ENCODE results near the gene FRMD1.

Gene FRMD1

GRCh38 chr6:168119539-168119938 is 40.5 kb upstream of the FRMD1 start:
- no peak for DNase-seq (ENCODE audit: low read depth)
- no peak overlapping the region for H3K4me3 ChIP-seq (ENCODE audit: low read length)
- no peak for TF ChIP-seq CTCF (IDR thresholded peaks at IDR 0.05; ENCODE audit: insufficient read depth, low read depth, low read length, missing control alignments)

- no peak for DNase-seq (ENCODE audit: low read depth)
- TF ChIP-seq CTCF (IDR thresholded peaks at IDR 0.05; ENCODE audit: insufficient read depth, low read depth, low read length, missing control alignments), result no peak
- H3K4me3 ChIP-seq (ENCODE audit: low read length), result no peak overlapping the region
Observed at GRCh38 chr6:168118935-168119334, 39.9 kb upstream of the FRMD1 start.

DNA sequence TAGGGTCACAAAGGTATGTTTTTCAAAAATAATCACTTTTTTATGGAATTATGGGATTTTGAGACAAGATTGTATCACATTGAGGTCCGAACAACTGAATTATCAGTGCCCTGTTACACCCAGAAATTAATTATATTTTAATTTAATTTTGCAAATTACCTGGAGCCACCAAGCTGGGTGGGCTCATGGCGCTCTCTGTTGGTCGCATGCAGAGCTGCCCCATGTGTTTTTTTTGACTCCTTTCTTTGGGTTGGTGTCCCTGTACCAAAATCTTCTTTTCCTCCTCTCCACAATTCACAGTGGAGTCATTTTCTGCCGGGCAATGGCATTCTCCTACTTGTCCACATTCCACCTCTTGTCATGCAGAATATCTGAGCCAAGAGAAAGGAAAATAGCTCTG is 38.9 kb upstream of the FRMD1 start:
- DNase-seq (ENCODE audit: low read depth), result no peak
- H3K4me3 ChIP-seq (ENCODE audit: low read length), result no peak overlapping the region
- peak; percentile 27 for TF ChIP-seq CTCF (IDR thresholded peaks at IDR 0.05; ENCODE audit: insufficient read depth, low read depth, low read length, missing control alignments)

GRCh38 chr6:168116975-168117899 is 38.2 kb upstream of the FRMD1 start:
- no peak for TF ChIP-seq CTCF (IDR thresholded peaks at IDR 0.05; ENCODE audit: insufficient read depth, low read depth, low read length, missing control alignments)
- DNase-seq (ENCODE audit: low read depth), result no peak
- no peak overlapping the region for H3K4me3 ChIP-seq (ENCODE audit: low read length)

DNA sequence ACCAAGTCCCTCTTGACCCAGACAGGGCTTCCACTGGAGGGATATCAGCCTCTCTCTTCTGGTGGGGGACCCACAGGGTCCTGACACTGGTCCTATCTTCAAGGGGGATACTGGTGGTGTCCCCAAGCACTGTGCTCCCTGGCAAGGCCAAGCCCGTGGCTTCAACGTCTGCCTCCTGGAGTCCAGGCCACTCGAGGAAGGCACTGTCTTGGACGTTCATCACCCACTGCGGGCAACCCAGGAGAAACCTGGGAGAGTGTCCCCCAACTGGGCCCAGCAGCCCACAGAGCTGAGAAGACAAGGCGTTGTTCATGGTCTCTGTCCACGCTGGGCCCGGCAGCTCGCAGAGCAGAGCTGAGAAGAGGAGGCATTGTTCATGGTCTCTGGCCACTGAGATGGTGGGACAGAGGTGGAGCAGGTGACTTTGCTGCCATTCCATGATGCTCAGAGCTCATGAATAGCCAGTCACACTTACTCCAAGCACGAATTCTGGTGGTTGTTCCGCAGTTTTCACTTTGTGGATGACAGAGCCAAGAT is 37.5 kb upstream of the FRMD1 start:
- no peak for DNase-seq (ENCODE audit: low read depth)
- TF ChIP-seq CTCF (IDR thresholded peaks at IDR 0.05; ENCODE audit: insufficient read depth, low read depth, low read length, missing control alignments), result no peak
- no peak overlapping the region for H3K4me3 ChIP-seq (ENCODE audit: low read length)

DNA sequence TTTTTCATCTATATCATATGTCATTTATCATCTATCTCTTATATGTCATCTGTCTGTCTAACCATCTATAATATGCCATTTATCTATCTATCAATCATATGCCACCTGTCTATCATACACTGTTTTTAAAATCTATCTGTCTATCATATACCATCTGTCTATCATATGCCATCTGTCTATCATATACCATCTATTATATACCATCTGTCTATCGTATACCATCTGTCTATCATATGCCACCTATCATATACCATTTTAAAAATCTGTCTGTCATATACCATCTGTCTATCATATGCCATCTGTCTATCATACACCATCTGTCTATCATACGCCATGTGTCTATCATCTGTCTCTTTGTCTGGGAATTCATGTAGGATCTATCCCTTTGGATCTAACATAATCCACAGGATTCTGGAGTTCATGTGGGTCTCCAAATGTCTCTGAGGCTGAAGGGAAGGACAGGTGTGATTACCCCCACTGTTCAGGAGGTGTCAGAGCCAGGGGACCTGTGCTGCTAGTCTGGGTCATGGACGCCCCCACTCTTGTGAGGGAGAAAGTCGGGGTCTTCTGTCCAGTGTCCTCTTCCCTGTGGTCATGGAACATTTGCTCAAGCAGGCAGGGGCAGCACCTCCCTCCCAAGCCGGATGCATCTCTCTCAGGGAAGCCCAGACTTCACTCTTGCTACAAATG is 36.9 kb upstream of the FRMD1 start:
- no peak for DNase-seq (ENCODE audit: low read depth)
- H3K4me3 ChIP-seq (ENCODE audit: low read length), result no peak overlapping the region
- TF ChIP-seq CTCF (IDR thresholded peaks at IDR 0.05; ENCODE audit: insufficient read depth, low read depth, low read length, missing control alignments), result no peak

Measured in epithelial cell of esophagus (primary cell).